C4-2B (cell line): ENCODE data around the gene FNDC4.
A peak's percentile ranks its signal among the peaks of the same experiment; 100 is the strongest.

Source experiments
- H3K27ac ChIP-seq: fragments of 450-650 bp; 2 replicates; pipeline ENCODE4 v1.5.1; 2017
- CTCF ChIP-seq: fragments of 450-650 bp; conservative IDR thresholded peaks from 2 replicates; pipeline ENCODE4 v1.5.1; 2017; ENCODE audit warnings: mild to moderate bottlenecking
- ZFX ChIP-seq: fragments of 450-650 bp; IDR thresholded peaks from 2 replicates; pipeline ENCODE4 v1.6.1; 2017

FNDC4 gene

GRCh38 chr2:27453968-27454367 is 41.0 kb downstream of the FNDC4 start:
- no peak for TF ChIP-seq ZFX
- TF ChIP-seq CTCF: no peak
- no peak overlapping the region for H3K27ac ChIP-seq

- no peak overlapping the region for H3K27ac ChIP-seq
- no peak for TF ChIP-seq CTCF
- TF ChIP-seq ZFX: no peak
Measured at GRCh38 chr2:27451095-27451494, 43.9 kb downstream of the FNDC4 start.

GRCh38 chr2:27448381-27448780 is 46.6 kb downstream of the FNDC4 start:
- TF ChIP-seq CTCF: no peak
- TF ChIP-seq ZFX: no peak
- H3K27ac ChIP-seq: no peak overlapping the region

GRCh38 chr2:27446057-27446456 is 48.9 kb downstream of the FNDC4 start:
- TF ChIP-seq ZFX (no peak), CTCF (no peak)
- peak overlapping the region; percentile 27 for H3K27ac ChIP-seq

- peak overlapping the region; percentile 27 for H3K27ac ChIP-seq
- no peak for TF ChIP-seq ZFX
- TF ChIP-seq CTCF: no peak
Measured at GRCh38 chr2:27445615-27446014, 49.4 kb downstream of the FNDC4 start.

GRCh38 chr2:27445155-27445554 is 49.8 kb downstream of the FNDC4 start:
- H3K27ac ChIP-seq: no peak overlapping the region
- TF ChIP-seq ZFX: no peak
- no peak for TF ChIP-seq CTCF

GRCh38 chr2:27442920-27443282 is 52.1 kb downstream of the FNDC4 start:
- no peak for TF ChIP-seq CTCF
- peak; percentile 37; the same call in 1 of the 2 replicates for TF ChIP-seq ZFX
- H3K27ac ChIP-seq: peak overlapping the region; percentile 91
